Upper lobe of left lung (tissue), 6 donors: ENCODE data around the gene ATP9B. TPM values are rescaled to one million over a fixed set of nuclear protein-coding genes. Genes with fewer than 3 reads are reported as not detected.

Experiments used
- ATAC-seq, 2 donors: fragments of 200-7000 bp; cut with Tn5 transposase; one replicate each; pipeline ENCODE4 v1.9.1; 2022; ENCODE audit warnings: mild to moderate bottlenecking in 2 of 2, moderate library complexity in 2 of 2; ENCODE audit not compliant: low FRiP score in 2 of 2
- DNase-seq, 2 donors: peaks; one replicate each; pipeline ENCODE4 v3.0.0-alpha.2; 2019 to 2020
- H3K27ac ChIP-seq, 4 donors: fragments of 200-600 bp; sonication (generic); one replicate each; pipeline ENCODE4 v1.5.1; 2016 to 2019
- H3K27me3 ChIP-seq, 4 donors: fragments of 200-600 bp; sonication (generic); one replicate each; pipeline ENCODE4 v1.5.1; 2017 to 2019
- H3K36me3 ChIP-seq, 4 donors: fragments of 200-600 bp; sonication (generic); one replicate each; pipeline ENCODE4 v1.5.1; 2016 to 2019
- H3K4me1 ChIP-seq, 4 donors: fragments of 200-600 bp; sonication (generic); one replicate each; pipeline ENCODE4 v1.5.1; 2018 to 2019
- H3K4me3 ChIP-seq, 4 donors: fragments of 200-600 bp; sonication (generic); one replicate each; pipeline ENCODE4 v1.5.1; 2017 to 2019; ENCODE audit warnings: mild to moderate bottlenecking in 2 of 4, moderate library complexity in 1 of 4
- H3K9me3 ChIP-seq, 4 donors: fragments of 200-600 bp; sonication (generic); one replicate each; pipeline ENCODE4 v1.5.1; 2018 to 2019
- CTCF ChIP-seq, 6 experiments: fragments of 450-650 bp in 4 of 6; fragments of 200-600 bp in 2 of 6; sonication (generic) in 2 of 6; IDR thresholded peaks; one replicate each; pipeline ENCODE4 v1.5.1; 2016 to 2019; ENCODE audit warnings: antibody characterized with exemption in 6 of 6
- EP300 ChIP-seq, 4 donors: sonication (generic); formaldehyde crosslinking; IDR thresholded peaks; one replicate each; pipeline ENCODE4 v1.5.1; 2017; ENCODE audit warnings: antibody characterized with exemption in 4 of 4, control low read depth in 2 of 4
- POLR2A ChIP-seq, 4 donors: fragments of 450-650 bp; IDR thresholded peaks; one replicate each; pipeline ENCODE4 v1.5.1; 2016 to 2017; ENCODE audit warnings: antibody characterized with exemption in 4 of 4, mild to moderate bottlenecking in 2 of 4
- POLR2AphosphoS5 ChIP-seq, 2 donors: sonication (generic); formaldehyde crosslinking; IDR thresholded peaks; one replicate each; pipeline ENCODE4 v1.5.1; 2017; ENCODE audit warnings: antibody characterized with exemption in 2 of 2
- WGBS, 2 donors: methylation state at CpG; one replicate each; pipeline ENCODE4 v1.1.5; 2017 to 2018; 5-methylcytosine and 5-hydroxymethylcytosine counted together
- total RNA-seq, 6 donors: library from RNA; depleted of rRNA in 4 of 6; stranded (reverse); fragments of >200 nt in 4 of 6; gene quantifications; one replicate each; pipeline versions ENCODE4 v1.1.0 to v1.2.1, GENCODE V29; 2016 to 2021
- donor health status: DM: no; HTN: no; CAD: no; lungs with moderate emphysema.
- donor health status: DM: no; HTN: yes; CAD: no; lungs with severe emphysema.

Gene ATP9B
- total RNA-seq, 6 donors from 2014 or later, result 29.8 to 124 (median 49.2) TPM

DNA sequence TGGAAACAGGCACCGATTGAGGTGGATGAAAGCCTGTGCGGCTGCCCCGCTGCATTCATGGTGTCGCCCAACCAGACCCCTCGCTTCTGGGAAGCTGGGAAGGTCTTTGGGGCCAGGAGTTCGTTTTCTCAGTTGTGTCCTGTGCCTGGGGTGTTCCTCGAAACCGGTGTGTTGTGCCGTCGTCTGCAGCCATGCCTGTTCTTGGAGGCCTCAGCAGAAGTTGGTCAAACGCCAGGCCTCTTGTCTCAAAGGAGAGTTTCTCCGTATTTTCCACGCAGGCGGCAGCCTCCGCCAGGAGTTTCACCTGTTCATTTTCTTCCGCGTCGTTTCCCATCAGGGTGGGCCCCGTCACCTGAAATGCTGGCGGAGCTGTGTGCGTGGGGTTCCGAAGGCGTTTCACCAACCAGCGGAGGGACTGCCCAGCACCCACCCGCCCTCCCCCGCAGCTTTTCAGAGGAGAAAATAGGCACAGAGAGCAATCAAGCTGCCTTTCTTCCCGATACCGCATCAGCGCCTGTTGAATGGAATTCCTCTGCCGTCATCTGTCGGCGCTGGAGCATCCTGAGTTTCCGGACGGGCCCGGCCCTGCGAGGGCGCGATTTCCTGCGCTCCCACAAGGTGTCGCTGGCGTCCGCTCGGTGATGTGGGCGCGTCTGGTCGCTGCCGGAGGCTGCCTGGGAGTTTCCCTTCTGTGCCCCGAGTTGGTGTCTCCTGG lies 309.5 kb downstream of the ATP9B start:
- ATAC-seq (peak; percentile 82 to 91), DNase-seq (peak; percentile 82 to 96)
- no peak overlapping the region for H3K27ac ChIP-seq
- H3K4me3 ChIP-seq, result no peak overlapping the region
- H3K9me3 ChIP-seq, result no peaks in the 10 kb centered on the region
- peaks cover 5 to 32% (median 14%) of the 10 kb centered on the region in 4 donors for H3K36me3 ChIP-seq
- H3K27me3 ChIP-seq, result no peaks in the 10 kb centered on the region
- WGBS, 2 donors, result 43 to 54% methylated on average over 41 to 45 of the region's 48 CpGs
- TF ChIP-seq CTCF (IDR thresholded peaks at IDR 0.05), result peak; percentile 95 to 98 (median 96)
- TF ChIP-seq POLR2A (IDR thresholded peaks at IDR 0.05), result no peak
- H3K4me1 ChIP-seq, result peaks cover 0 to 11% (median 5%) of the 10 kb centered on the region in 4 donors

- DNase-seq, result no peak
- 69 to 80% methylated on average over 15 to 22 of the region's 22 CpGs for WGBS, 2 donors
- peaks cover 2 to 31% (median 14%) of the 10 kb centered on the region in 4 donors for H3K36me3 ChIP-seq
- no peaks in the 10 kb centered on the region for H3K27me3 ChIP-seq
- TF ChIP-seq CTCF (IDR thresholded peaks at IDR 0.05), result no peak
- H3K4me1 ChIP-seq, result peaks cover 0 to 11% (median 5%) of the 10 kb centered on the region in 4 donors
- no peak overlapping the region for H3K4me3 ChIP-seq
- H3K9me3 ChIP-seq, result no peaks in the 10 kb centered on the region
- no peak for ATAC-seq
- H3K27ac ChIP-seq, result no peak overlapping the region
Observed at GRCh38 chr18:79379251-79379905, 310.2 kb downstream of the ATP9B start.

DNA sequence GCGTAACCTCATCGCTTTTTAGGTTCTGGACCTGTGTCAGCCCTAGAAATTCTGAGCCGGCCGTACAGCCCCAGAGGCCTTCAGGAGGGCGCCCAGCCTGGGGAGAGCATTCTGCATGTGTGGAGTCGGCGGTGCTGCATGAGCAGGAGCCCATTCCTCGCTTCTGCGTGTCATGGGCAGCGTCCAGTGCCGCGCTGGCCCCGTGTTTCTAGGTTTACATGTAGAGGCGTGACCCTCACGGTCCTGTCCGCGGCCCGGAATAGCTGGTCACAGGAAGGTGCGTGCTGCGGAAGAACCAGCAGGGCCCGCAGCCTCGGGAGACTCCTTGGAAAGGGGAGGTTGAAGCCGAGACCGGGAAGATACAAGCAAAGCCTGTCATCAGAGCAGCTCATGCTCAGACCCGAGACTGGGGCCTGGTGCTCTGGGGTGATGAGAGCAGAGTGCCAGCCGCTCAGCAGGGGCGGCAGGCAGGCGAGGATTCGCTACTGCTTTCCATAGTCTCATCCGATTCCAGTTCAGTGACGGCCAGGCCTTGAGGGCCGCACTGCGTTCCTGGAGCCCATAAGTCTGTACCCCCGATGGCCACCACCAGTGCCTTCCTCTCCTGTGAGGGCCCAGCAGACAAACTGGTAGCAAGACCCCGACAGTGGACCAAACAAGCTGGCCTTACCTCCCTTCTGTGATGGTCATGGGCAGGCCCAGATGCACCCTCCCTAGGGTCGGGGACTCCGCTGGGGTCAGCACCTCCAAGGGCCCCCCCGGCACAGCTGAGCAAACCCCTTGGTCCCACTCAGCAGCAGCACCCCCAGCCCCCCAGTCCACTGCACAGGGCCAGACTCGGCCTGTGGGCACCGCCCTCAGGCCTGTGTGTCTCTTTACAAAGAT lies 311.0 kb downstream of the ATP9B start:
- peak in 1 of 2 donors; percentile 85 for DNase-seq
- Histone ChIP-seq H3K4me1 (peaks cover 0 to 11% (median 5%) of the 10 kb centered on the region in 4 donors), H3K4me3 (no peak overlapping the region), H3K36me3 (peaks cover 0 to 25% (median 10%) of the 10 kb centered on the region in 4 donors), H3K27ac (no peak overlapping the region), H3K27me3 (no peaks in the 10 kb centered on the region), H3K9me3 (no peaks in the 10 kb centered on the region)
- WGBS, 2 donors, result 90 to 97% methylated on average over 36 to 39 of the region's 40 CpGs
- TF ChIP-seq POLR2AphosphoS5 (IDR thresholded peaks at IDR 0.05), result no peak
- TF ChIP-seq EP300 (IDR thresholded peaks at IDR 0.05), result no peak
- TF ChIP-seq CTCF (IDR thresholded peaks at IDR 0.05), result no peak
- no peak for TF ChIP-seq POLR2A (IDR thresholded peaks at IDR 0.05)
- no peak for ATAC-seq

GRCh38 chr18:79380816-79381806 lies 311.9 kb downstream of the ATP9B start:
- Histone ChIP-seq H3K27ac (no peak overlapping the region), H3K9me3 (no peaks in the 10 kb centered on the region), H3K27me3 (no peaks in the 10 kb centered on the region), H3K4me1 (peaks cover 0 to 11% (median 5%) of the 10 kb centered on the region in 4 donors), H3K4me3 (no peak overlapping the region), H3K36me3 (peaks cover 0 to 20% (median 10%) of the 10 kb centered on the region in 4 donors)
- TF ChIP-seq EP300 (IDR thresholded peaks at IDR 0.05) (no peak), CTCF (IDR thresholded peaks at IDR 0.05) (peak; percentile 77 to 90 (median 84)), POLR2AphosphoS5 (IDR thresholded peaks at IDR 0.05) (no peak), POLR2A (IDR thresholded peaks at IDR 0.05) (no peak)
- ATAC-seq (peak; percentile 58 to 73), DNase-seq (peak in 1 of 2 donors; percentile 61)
- WGBS, 2 donors, result 67 to 78% methylated on average over 18 to 30 of the region's 30 CpGs
